NCI-H748 treated with DMSO at 0.1 percent for 48 hours (cell line): Measurements from ENCODE around the gene SCRN2.

Experiments used
- DNase-seq: peaks from one replicate; lab custom pipeline; 2025; lab: John Stamatoyannopoulos, UW

Gene SCRN2

DNA sequence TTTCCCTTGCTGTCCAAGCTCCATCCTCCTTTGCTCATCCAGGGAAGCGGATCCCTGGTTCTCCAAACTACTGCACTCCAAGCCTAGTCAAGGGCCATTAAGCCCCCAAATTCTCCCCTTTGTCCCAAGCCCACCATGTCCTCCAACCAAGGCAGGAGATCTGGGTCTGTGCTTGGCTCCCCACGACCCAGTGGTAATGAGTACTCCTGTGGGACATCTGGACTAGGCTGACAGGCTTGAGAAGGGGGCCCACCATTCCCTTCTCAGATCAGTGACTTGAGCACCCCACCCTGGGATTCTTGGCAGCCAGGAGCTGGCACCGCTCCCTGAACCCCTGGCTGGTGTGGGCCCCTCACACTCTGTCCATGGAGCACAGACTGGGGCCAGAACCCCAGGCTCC, 36.6 kb downstream of the SCRN2 start:
- no peak for DNase-seq

DNA sequence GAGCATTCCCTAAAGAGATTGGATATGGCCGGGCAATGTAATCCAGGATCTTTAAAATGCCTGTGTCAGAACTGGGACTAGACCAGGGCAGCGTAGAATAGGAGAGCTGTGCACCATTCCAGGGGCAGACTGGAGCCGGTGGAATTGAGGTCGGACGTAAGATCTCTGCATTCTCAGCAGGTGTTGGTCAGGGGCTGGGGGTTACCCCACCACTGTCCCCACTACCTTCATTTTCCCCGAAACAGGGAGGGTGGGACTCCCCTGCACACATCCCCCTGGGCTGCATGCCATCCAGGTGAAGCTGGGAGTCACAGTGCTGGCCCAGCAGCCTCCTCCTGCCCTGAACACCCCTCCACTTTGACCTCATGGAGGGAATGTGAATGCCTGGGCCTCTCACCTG, 37.3 kb downstream of the SCRN2 start:
- DNase-seq, result no peak

DNA sequence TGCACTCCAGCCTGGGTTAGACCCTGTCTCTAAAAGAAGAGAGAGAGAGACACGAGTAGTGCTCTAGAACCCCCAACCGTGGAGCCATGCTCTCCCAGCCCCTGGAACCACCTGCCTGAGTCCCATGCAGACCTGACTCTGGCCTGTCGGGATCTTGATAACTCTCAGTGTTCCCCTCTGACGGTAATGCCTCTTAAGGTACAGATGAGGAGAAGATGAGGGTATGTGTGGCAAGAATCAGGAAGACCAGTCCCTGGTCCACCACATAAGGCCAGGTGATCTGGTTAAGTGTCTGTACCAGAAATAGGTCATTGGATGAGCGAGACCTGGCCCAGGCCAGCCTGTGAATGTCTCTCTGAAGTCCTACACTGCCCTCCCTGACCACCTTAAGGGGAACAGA, 37.9 kb downstream of the SCRN2 start:
- no peak for DNase-seq

DNA sequence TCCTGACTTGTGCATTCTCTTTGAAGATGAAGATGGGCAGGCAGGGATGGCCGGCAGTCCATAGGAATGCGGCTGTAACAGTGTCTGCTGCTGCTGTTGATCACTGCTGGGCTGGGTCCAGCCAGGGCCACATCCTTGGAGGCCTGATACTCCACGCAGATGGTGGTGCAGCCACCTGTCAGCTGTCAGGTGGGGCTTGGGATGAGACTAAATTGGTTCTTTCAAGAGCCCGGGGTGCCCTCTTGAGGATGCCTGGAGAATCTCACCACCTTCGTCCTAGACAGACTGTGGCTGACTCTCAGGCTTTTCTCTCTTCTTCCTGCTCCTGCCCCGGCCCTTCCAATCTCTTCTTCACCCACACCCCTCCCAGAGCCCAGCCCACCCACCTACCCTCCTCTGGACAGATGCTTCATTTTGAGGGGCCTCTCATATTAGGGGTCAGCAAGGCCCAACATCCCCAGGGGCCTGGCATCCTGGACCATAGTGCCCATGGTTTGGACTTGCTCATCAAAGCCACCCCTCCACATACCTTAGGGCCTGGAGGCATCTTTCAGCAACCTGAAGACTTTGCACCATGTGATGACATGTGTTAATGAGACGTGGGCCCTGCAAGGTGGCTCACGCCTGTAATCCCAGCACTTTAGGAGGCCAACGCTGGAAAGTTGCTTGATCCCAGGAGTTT, 38.6 kb downstream of the SCRN2 start:
- DNase-seq, result peak; percentile 73

DNA sequence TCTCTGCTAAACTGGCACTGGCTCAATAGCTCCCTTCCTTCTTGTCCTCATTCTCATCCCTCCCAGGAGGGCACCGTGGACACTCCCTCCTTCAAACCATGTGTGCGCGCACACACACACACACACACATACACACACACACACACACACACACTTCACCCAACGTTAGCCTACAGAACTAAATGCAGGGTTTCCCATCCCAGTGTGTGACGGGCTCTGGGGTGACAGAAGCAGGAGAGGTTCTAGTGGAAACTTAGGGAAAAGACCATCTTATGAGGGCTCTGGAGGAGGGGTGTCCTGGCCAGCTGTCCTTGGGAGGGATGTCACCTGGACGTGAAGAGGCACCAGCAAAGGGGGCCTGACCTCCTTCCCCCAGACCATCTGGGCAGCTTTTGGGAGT, 39.2 kb downstream of the SCRN2 start:
- DNase-seq, result no peak

DNA sequence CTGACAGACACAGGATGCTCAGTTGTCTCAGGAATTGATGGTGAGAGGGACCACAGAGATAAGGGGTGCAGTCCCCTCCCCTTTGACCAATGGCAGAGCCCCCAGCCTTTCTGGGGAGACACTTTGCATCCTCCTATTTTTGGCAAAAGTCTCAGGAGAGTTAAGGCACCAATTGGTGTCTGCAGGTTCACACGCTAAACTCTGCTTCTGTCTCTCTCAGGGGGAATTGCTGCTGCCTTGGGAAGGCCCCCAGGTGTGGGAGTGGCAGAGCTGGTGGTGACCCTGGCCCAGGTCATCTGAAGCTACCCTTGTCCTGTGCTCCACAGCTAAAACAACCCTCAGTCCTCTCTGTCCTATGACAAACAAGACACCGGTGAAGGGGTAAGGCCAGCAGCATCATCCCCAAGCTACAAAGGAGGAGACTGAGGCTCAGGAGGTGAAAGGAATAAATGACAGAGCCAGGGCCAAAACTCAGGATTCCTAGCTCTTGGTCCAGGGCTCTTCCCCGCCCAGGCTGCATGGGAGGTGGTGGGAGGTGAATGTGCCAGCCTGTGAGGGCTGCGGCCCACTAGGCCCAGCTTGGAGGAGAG, 39.8 kb downstream of the SCRN2 start:
- no peak for DNase-seq

DNA sequence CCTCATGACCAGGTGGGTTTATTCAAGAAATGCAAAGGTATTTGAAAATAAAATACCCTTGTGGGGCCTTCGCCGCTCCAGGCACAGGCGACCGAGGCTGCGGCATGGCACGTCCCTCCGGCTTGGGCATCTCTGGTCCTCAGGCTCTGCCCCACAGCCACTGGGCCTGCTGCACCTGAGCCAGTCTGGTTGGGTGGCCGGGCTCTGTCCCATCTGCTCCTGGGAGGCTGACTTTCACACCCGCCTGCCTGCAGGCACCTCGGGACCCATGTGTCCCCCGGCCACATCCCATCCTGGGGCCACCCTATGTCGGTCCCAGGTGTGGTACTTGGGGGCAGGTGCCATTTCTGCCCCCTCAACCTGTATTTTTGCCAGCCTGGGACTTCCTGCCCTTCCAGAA, 40.4 kb downstream of the SCRN2 start:
- no peak for DNase-seq

DNA sequence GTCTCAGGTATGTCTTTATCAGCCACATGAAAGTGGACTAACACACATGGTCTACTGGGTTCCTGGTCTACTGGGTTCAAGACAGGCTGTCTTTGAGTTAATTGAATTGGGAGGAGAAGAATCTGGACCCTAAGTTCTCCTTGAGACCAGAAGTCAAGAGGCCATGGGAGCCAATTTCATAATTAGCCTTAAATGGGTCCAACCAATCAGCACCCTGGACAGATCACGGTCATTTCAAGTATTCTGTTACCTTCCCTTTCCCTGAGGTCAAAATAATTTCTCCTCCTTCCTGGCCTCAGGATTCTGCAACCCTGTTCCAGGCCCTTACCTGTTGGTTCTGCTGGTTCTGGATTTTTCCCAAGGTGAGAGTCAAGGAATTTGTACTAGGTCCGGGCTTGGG, 43.3 kb downstream of the SCRN2 start:
- DNase-seq, result no peak

DNA sequence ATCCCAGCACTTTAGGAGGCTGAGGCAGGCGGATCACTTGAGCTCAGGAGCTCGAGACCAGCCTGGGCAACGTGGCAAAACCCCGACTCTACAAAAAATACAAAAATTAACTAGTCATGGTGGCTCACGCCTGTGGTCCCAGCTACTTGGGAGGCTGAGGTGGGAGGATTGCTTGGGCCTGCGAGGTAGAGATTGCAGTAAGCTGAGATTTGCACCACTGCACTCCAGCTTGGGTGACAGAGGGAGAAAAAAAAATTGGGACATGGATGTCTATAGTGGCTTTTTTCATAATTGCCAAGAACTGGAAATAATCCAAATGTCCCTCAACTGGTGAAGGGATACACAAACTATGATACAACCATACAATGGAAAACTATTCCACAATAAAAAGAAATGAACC, 48.1 kb downstream of the SCRN2 start:
- DNase-seq, result no peak

DNA sequence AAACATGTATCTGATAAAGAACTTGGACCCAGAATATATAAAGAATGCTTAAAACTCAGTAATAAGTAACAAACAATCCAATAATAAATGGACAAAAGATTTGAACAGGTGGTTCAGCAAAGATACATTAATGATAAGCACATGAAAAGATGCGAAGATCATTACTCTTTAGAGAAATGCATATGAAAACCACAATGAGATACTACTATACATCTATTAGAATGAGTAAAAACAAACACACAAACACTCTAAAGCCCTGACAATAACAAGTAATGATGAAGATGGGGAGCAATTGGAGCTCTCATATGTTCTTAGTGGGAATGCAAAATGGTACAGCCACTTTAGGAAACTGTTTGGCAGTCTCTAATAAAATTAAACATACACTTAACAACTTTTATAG, 48.6 kb downstream of the SCRN2 start:
- no peak for DNase-seq

DNA sequence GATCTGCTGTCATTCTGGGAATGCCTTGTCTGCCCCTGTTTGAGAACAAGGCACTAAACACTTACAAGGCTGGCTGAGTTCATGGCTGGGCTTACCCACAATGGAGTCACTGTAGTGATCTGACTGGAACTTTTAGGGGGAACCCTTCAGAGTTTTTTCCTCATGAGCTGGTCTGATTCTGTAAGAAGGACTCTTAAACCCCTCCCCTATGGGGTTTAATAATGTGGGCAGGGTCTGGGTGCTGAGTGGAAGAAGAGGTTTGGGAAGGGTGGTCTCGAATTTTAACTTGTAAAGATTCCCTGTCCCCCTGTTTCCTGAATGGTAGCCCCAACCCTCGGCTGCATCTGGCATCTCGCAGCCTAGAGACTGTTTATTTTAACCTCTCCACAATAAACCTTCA, 50.0 kb downstream of the SCRN2 start:
- no peak for DNase-seq

DNA sequence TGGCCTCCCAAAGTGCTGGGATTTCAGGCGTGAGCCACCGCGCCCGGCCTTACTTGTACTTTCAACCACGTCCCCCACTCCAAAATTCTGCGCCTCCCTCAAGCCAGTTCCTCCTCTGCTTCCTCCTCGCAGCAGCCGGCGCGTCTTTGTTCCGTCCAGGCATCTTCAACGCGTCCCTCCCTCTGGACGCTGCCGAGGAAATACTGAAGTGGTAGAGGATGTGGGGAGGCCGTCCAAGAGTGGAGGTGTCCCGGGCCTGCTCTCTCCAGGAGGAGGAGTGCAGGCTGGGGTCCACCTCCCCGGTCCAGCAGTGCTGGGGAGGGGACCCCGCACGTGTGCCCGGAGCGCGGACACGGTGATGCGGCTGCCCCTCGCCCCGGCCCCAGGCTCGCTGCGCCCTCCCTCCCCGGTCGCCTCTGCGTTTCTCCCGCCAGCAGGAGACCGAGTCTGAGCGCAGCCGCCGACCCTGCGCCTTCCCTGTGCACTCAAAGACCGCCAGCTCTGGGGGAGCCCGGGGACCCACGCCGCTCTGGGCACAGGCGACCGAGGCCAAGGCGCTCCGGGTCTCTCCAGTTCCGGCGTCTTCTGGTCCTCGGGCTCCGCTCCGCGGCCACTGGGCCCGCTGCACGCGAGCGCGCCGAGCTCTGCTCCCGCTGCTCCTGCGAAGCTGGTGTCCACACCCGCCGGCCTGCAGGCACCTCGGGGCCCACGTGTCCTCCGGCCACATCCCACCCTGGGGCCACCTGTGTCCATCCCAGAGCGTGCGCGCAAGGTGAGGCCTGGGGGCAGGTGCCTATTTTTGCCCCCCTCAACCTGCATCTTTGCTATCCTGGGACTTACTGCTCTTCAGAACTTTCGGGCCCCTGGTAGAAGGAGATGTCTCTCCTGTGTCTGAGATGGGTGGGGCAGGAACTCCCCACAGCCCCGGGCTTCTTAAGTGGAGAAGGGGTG, 51.2 kb downstream of the SCRN2 start:
- DNase-seq, result peak; percentile 43
